Mucosa of descending colon (tissue), 3 donors: ENCODE measurements around the gene RFX7. TPM values are rescaled to one million over a fixed set of nuclear protein-coding genes. Genes with fewer than 3 reads are reported as not detected.

Experiments used
- ATAC-seq: fragments of 200-7000 bp; cut with Tn5 transposase; one replicate; pipeline ENCODE4 v1.9.1; 2020; ENCODE audit warnings: mild to moderate bottlenecking, moderate library complexity
- DNase-seq, 3 donors: peaks; one replicate each; pipeline ENCODE4 v3.0.0-alpha.2; 2020
- H3K36me3 ChIP-seq: fragments of 200-600 bp; one replicate; pipeline ENCODE4 v1.8.0; 2021; ENCODE audit warnings: low read depth, mild to moderate bottlenecking
- H3K4me1 ChIP-seq: fragments of 200-600 bp; one replicate; pipeline ENCODE4 v1.8.0; 2021; ENCODE audit warnings: low read depth, mild to moderate bottlenecking
- H3K4me3 ChIP-seq: fragments of 200-600 bp; one replicate; pipeline ENCODE4 v1.8.0; 2021; ENCODE audit warnings: mild to moderate bottlenecking
- H3K9me3 ChIP-seq: fragments of 200-600 bp; one replicate; pipeline ENCODE4 v1.8.0; 2021; ENCODE audit warnings: mild to moderate bottlenecking
- intact Hi-C, 2 donors: fragments of 100-400 bp; cut with DNase I in 1 of 2; cut with micrococcal nuclease in 1 of 2; formaldehyde crosslinking; loops; one replicate each; pipeline versions ENCODE4 v1.11.0 to v1.11.1; 2022; cut with DNase I, micrococcal nuclease
- total RNA-seq, 3 donors: library from RNA; stranded (reverse); fragmentation: NEBNext Ultra II Directional in 2 of 3; extraction: Animal tissue kit (Norgen Biotek cat#: 25700) in 2 of 3; gene quantifications; one replicate each; pipeline versions ENCODE4 v1.2.1 to v1.2.4, GENCODE V29; 2021 to 2023
- TF ChIP-seq, protein P1 (sequence below): fragments of 200-600 bp; IDR thresholded peaks from one replicate; pipeline ENCODE4 v1.8.0; 2022; ENCODE audit warnings: antibody characterized with exemption, mild to moderate bottlenecking
- donor health status: DM: no; HTN: no; CAD: no; lungs with moderate emphysema.
- donor health status: DM: no; HTN: no; CAD: no.
- donor health status: DM: no; HTN: yes; CAD: no.

Gene RFX7
- total RNA-seq, 3 donors from 2014 or later, result 12.0 to 12.9 (median 12.1) TPM

DNA sequence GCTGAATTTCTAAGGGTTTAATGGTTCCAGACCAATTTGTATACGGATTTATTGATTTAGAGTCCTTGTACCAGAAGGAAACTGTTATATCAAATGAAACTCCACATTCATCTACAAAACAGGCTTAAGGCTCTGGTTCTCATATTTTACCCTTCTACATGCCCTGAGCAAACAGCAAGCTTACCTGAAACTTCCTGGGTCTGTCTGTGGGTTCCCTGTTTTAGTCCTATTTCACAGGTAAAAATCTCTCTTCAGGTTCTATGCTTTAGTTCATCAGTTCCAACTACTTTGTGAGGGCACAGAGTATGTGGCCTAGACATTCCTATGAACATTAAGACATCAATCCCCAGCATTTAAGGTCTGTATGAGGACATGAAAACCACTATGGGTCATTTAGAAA, 57.7 kb downstream of the RFX7 start:
- intact Hi-C loops, result no loop called here
- no peaks in the 10 kb centered on the region for H3K4me1 ChIP-seq
- no peaks in the 10 kb centered on the region for H3K9me3 ChIP-seq
- no peaks in the 10 kb centered on the region for H3K36me3 ChIP-seq
- no peak for ATAC-seq
- TF ChIP-seq, protein P1, sequence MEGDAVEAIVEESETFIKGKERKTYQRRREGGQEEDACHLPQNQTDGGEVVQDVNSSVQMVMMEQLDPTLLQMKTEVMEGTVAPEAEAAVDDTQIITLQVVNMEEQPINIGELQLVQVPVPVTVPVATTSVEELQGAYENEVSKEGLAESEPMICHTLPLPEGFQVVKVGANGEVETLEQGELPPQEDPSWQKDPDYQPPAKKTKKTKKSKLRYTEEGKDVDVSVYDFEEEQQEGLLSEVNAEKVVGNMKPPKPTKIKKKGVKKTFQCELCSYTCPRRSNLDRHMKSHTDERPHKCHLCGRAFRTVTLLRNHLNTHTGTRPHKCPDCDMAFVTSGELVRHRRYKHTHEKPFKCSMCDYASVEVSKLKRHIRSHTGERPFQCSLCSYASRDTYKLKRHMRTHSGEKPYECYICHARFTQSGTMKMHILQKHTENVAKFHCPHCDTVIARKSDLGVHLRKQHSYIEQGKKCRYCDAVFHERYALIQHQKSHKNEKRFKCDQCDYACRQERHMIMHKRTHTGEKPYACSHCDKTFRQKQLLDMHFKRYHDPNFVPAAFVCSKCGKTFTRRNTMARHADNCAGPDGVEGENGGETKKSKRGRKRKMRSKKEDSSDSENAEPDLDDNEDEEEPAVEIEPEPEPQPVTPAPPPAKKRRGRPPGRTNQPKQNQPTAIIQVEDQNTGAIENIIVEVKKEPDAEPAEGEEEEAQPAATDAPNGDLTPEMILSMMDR, result no peak
- no peak for DNase-seq
- no peak overlapping the region for H3K4me3 ChIP-seq

GRCh38 chr15:56184516-56184915, 59.2 kb downstream of the RFX7 start:
- H3K9me3 ChIP-seq, result no peaks in the 10 kb centered on the region
- intact Hi-C loops, result no loop called here
- ATAC-seq, result no peak
- H3K36me3 ChIP-seq, result no peaks in the 10 kb centered on the region
- no peaks in the 10 kb centered on the region for H3K4me1 ChIP-seq
- no peak overlapping the region for H3K4me3 ChIP-seq
- TF ChIP-seq, protein P1, result no peak
- no peak for DNase-seq

DNA sequence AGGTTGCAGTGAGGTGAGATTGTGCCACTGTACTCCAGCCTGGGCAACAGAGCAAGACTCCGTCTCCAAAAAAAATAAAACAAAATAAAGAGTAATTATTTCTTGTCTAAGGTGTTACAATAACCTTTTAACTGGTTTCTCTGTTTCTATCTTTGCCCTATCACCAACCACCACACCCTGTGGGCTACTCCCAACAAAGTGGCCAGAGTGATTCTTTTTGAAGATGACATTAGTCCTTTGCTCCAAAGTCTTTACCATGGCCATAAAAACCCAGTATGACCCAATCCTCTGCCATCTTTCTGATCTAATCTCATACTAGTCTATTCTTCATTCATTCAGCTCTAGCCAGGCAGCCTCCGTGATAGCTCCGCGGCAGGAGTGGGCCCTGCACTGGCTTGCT, 62.8 kb downstream of the RFX7 start:
- intact Hi-C loops, result no loop called here
- Histone ChIP-seq H3K4me3 (no peak overlapping the region), H3K36me3 (no peaks in the 10 kb centered on the region), H3K9me3 (no peaks in the 10 kb centered on the region), H3K4me1 (no peaks in the 10 kb centered on the region)
- peak; percentile 36 for ATAC-seq
- TF ChIP-seq, protein P1, result no peak
- DNase-seq, result no peak

DNA sequence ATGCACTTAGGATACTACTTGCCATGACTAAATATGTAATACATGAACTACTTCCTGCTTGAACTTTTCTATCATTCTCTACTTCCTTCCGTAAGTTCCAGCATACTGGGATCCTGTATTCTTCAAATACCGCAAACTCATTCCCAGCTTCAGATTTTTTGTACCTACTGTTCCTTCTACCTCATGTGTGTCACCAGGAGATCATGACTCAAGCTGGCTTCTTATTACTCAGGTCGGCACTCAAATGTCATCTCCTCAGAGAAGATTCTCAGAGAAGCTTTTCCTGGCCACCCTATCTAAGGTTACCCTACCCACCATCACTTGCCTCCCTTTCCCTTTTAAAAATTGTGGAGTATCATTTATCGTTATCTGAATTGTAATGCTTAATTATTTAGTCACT, 66.7 kb downstream of the RFX7 start:
- no peaks in the 10 kb centered on the region for H3K36me3 ChIP-seq
- no peak for DNase-seq
- TF ChIP-seq, protein P1, result no peak

GRCh38 chr15:56175788-56176187, 67.9 kb downstream of the RFX7 start:
- Histone ChIP-seq H3K36me3 (no peaks in the 10 kb centered on the region), H3K4me1 (peaks cover 4% of the 10 kb centered on the region), H3K4me3 (no peak overlapping the region), H3K9me3 (no peaks in the 10 kb centered on the region)
- TF ChIP-seq, protein P1, result no peak
- intact Hi-C loops, result no loop called here
- no peak for DNase-seq
- no peak for ATAC-seq

More for the DNA sequence above, 66.7 kb downstream of the RFX7 start:
- Histone ChIP-seq H3K4me1 (peaks cover 4% of the 10 kb centered on the region), H3K9me3 (no peaks in the 10 kb centered on the region), H3K4me3 (no peak overlapping the region)
- no peak for ATAC-seq
- intact Hi-C loops, result no loop called here

GRCh38 chr15:56174649-56175048, 69.0 kb downstream of the RFX7 start:
- H3K4me3 ChIP-seq, result no peak overlapping the region
- intact Hi-C loops, result no loop called here
- no peak for ATAC-seq
- no peaks in the 10 kb centered on the region for H3K36me3 ChIP-seq
- TF ChIP-seq, protein P1, result no peak
- H3K4me1 ChIP-seq, result peaks cover 4% of the 10 kb centered on the region
- no peak for DNase-seq
- no peaks in the 10 kb centered on the region for H3K9me3 ChIP-seq
